ENCODE results near the gene OAS2.
A peak's percentile ranks its signal among the peaks of the same experiment; 100 is the strongest.

The OAS2 gene

GRCh38 chr12:112936264-112936663 lies 42.1 kb upstream of the OAS2 start:
- no peak overlapping the region for H3K27ac ChIP-seq
- no peak for TF ChIP-seq ZFX (IDR thresholded peaks at IDR 0.05)
- no peak for TF ChIP-seq CTCF (conservative IDR thresholded peaks at IDR 0.05)

- TF ChIP-seq CTCF (conservative IDR thresholded peaks at IDR 0.05): no peak
- no peak for TF ChIP-seq ZFX (IDR thresholded peaks at IDR 0.05)
- no peak overlapping the region for H3K27ac ChIP-seq
These were observed 41.4 kb upstream of the OAS2 start for GRCh38 chr12:112936927-112937326.

GRCh38 chr12:112937741-112938719 lies 40.3 kb upstream of the OAS2 start, which contains the start of gene OAS3:
TSS of gene OAS3 (plus strand) at chr12:112938474. CDS start at chr12:112938531, 57 bp downstream.
- TF ChIP-seq ZFX (IDR thresholded peaks at IDR 0.05) (peak; percentile 35; the same call in 1 of the 2 replicates), CTCF (conservative IDR thresholded peaks at IDR 0.05) (no peak)
- peak within 1 kb of the TSS; percentile 70 for H3K27ac ChIP-seq

GRCh38 chr12:112938751-112939150 lies 39.6 kb upstream of the OAS2 start:
- peak overlapping the region; percentile 70 for H3K27ac ChIP-seq
- TF ChIP-seq ZFX (IDR thresholded peaks at IDR 0.05) (no peak), CTCF (conservative IDR thresholded peaks at IDR 0.05) (no peak)

- TF ChIP-seq ZFX (IDR thresholded peaks at IDR 0.05): no peak
- no peak for TF ChIP-seq CTCF (conservative IDR thresholded peaks at IDR 0.05)
- no peak overlapping the region for H3K27ac ChIP-seq
These were observed 38.4 kb upstream of the OAS2 start for GRCh38 chr12:112939761-112940381.

GRCh38 chr12:112941528-112942335 lies 36.6 kb upstream of the OAS2 start:
- TF ChIP-seq ZFX (IDR thresholded peaks at IDR 0.05) (no peak), CTCF (conservative IDR thresholded peaks at IDR 0.05) (no peak)
- H3K27ac ChIP-seq: no peak overlapping the region

Measured in C4-2B (cell line).